GM21360 (cell line): ENCODE results near the gene PRSS23.
"Not testable (repeated sequence)": the region's sequence is repeated elsewhere in the genome, so short reads cannot be mapped to it uniquely, and the experiment has no call there.

Experiments used
- ATAC-seq: cut with Tn5 transposase; IDR thresholded peaks from one replicate; pipeline ENCODE4 v1.9.1; 2021; ENCODE audit warnings: mild to moderate bottlenecking, moderate library complexity; ENCODE audit not compliant: unreplicated experiment

PRSS23 gene

GRCh38 chr11:86812322-86812670 lies 12.0 kb downstream of the PRSS23 start:
- no peak for ATAC-seq

GRCh38 chr11:86812981-86813380 lies 12.6 kb downstream of the PRSS23 start:
- ATAC-seq, result no peak

GRCh38 chr11:86814775-86815174 lies 14.4 kb downstream of the PRSS23 start:
- ATAC-seq, result no peak

- ATAC-seq, result no peak
Measured at GRCh38 chr11:86815726-86816125, 15.4 kb downstream of the PRSS23 start.

- no peak for ATAC-seq
Measured at GRCh38 chr11:86816251-86816726, 15.9 kb downstream of the PRSS23 start.

GRCh38 chr11:86818462-86819192 lies 18.3 kb downstream of the PRSS23 start:
- no peak for ATAC-seq

GRCh38 chr11:86824139-86824538 lies 23.8 kb downstream of the PRSS23 start:
- not testable (repeated sequence) for ATAC-seq

GRCh38 chr11:86834376-86834775 lies 34.0 kb downstream of the PRSS23 start:
- ATAC-seq, result not testable (repeated sequence)

GRCh38 chr11:86844762-86845508 lies 44.6 kb downstream of the PRSS23 start:
- not testable (repeated sequence) for ATAC-seq

- ATAC-seq, result no peak
Measured at GRCh38 chr11:86848132-86848531, 47.8 kb downstream of the PRSS23 start.

- no peak for ATAC-seq
Measured at GRCh38 chr11:86849679-86850078, 49.3 kb downstream of the PRSS23 start.
